Cardiac septum (tissue), 1 donor: ENCODE results near the gene FAM200A. TPM values are rescaled to one million over a fixed set of nuclear protein-coding genes. Genes with fewer than 3 reads are reported as not detected.
"Not testable (repeated sequence)": the region's sequence is repeated elsewhere in the genome, so short reads cannot be mapped to it uniquely, and the experiment has no call there.

ENCODE experiments used
- DNase-seq: peaks from one replicate; pipeline ENCODE4 v3.0.0-alpha.2; 2020; ENCODE audit warnings: low spot score
- intact Hi-C: fragments of 100-400 bp; cut with DNase I; formaldehyde crosslinking; loops from one replicate; pipeline ENCODE4 v1.14.0; 2022
- total RNA-seq: library from RNA; stranded (reverse); fragmentation: NEBNext Ultra II Directional; extraction: Animal tissue kit (Norgen Biotek cat#: 25700); gene quantifications from one replicate; pipeline ENCODE4 v1.2.1, GENCODE V29; 2021
- donor health status: DM: no; HTN: no; CAD: no.

Gene FAM200A
- total RNA-seq, 1 donor from 2014 or later: 4.9 TPM

- intact Hi-C loops: no loop called here
- no peak for DNase-seq
Observed at GRCh38 chr7:99560834-99561736, 9.2 kb upstream of the FAM200A start.

DNA sequence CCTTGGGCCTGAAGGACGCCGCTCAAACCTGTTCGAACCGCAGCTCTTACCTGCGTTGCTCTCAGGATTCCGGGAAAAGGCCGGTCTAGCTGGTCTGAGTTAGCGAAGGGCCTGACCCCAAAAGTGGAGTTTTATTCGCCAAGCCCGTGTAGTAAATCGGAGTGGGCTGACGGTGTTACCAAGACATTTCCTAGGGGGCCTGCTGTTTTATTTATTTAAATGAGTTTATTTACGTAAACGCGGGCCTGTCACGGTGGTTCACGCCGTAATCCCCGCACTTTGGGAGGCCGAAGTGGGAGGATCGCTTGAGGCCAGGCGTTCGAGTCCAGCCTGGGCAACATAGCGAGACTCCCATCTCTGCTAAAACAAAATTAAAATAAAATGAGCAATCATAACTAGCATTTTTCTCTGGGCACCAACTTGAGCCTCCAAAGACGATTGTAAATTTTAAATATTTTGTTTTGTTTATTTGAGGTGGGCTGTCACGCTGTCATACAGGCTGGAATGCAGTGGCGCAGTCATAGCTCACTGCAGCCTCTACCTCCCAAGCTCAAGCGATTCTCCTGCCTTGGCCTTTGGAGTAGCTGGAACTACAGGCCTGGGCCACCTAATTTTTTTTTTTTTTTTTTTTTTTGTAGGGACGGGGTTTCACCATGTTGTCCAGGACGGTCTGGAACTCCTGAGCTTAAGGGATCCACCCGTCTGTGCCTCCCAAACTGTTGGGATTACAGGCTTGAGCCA is 7.4 kb upstream of the FAM200A start:
- no peak for DNase-seq
- intact Hi-C loops: loop anchor here (5.0 kb wide), 1 partner anchor 58 kb away; the partner anchor contains the start of gene ZSCAN25

- DNase-seq: peak; percentile 92
- intact Hi-C loops: loop anchor here (5.0 kb wide), 1 partner anchor 59 kb away; the partner anchor contains the start of gene ZSCAN25
Observed at GRCh38 chr7:99558306-99559174, 6.6 kb upstream of the FAM200A start, which contains the start of gene ZNF655. Gene ZNF655, plus strand, starts transcription at chr7:99558642. Its CDS starts 1,918 bp downstream, at chr7:99560560.

GRCh38 chr7:99557940-99558305 is 6.0 kb upstream of the FAM200A start:
- intact Hi-C loops: loop anchor here (5.0 kb wide), 1 partner anchor 59 kb away; the partner anchor contains the start of gene ZSCAN25
- DNase-seq: no peak

DNA sequence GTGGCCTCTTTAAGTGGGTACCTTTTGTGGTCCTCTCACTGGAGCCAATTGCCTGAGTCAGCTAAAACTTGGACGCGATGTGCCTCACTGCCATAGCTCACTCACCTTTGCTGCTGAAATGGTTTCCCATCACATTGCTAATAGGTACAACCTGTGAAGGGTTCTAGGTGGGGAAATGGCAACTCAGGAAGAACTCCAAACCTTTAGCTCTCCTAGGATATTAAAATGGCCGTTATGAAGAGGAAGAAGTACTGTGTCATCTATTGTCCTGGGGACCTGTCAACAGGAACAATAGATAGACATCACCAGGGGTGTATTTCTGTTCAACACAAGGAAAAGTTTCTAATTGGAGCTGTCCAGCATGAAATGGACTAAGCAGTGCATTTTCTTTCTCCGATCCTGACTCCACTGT is 5.3 kb upstream of the FAM200A start:
- DNase-seq: no peak
- intact Hi-C loops: loop anchor here (5.0 kb wide), 1 partner anchor 60 kb away; the partner anchor contains the start of gene ZSCAN25

DNA sequence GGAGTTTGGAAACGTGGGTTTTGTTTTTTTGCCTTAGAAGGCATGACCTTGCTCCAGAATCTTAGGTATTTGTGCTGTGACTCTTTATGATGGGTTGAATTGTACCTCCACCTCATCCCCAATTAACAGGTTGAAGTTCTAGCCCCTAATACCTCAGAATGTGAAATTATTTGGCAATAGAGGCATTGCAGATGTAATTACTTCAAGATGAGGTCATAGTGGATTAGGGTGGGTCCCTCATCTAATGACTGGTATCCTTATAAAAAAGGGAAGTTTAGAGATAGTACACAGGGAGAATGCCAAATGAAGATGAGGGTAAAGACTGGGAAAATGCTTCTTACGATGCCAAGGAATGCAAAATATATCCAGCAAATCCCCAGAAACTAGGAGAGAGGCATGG is 3.0 kb upstream of the FAM200A start:
- intact Hi-C loops: loop anchor here (5.0 kb wide), 1 partner anchor 62 kb away; the partner anchor contains the start of gene ZSCAN25
- DNase-seq: no peak

DNA sequence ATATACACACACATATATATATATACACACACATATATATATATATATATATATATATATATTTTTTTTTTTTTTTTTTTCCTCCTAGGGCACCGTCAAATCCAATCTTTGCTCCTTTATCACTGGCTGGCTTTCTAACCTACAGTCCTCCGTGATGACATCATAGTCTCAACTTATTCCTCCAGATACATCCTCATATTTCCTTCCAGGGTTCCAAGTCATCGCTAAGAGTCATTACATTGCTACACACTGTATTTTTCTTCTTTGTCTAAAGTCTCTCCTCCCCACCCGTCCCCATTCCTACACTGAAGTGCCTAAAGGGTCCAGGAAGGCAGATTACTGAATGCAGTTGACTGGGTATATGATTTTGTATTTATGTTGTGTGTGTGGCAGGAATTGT is 1.1 kb upstream of the FAM200A start:
- intact Hi-C loops: loop anchor here (2.0 kb wide), 1 partner anchor 52 kb away; the partner anchor contains the start of gene ZNF394
- no peak for DNase-seq

- no peak for DNase-seq
- intact Hi-C loops: no loop called here
Observed at GRCh38 chr7:99551334-99551733, 580 bp downstream of the FAM200A start.

GRCh38 chr7:99549545-99549944 is 2.4 kb downstream of the FAM200A start:
- DNase-seq, intact Hi-C loops: not testable (repeated sequence)

DNA sequence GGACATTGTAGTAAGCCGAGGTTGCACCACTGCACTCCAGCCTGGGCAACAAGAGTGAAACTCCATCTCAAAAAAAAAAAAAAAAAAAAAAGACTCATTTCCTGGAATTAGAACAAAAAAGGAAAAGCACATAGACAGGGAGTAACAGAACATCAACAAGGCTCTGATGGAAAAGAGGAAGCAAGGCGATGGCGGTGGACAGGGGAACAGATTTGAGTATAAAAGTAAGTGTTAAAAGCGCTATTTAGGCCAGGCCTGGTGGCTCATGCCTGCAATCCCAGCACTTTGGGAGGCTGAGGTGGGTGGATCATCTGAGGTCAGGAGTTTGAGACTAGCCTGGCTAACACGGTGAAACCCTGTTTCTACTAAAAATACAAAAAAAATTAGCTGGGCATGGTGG is 6.6 kb downstream of the FAM200A start:
- intact Hi-C loops, DNase-seq: not testable (repeated sequence)

GRCh38 chr7:99543916-99544315 is 8.0 kb downstream of the FAM200A start:
- intact Hi-C loops: no loop called here
- no peak for DNase-seq

DNA sequence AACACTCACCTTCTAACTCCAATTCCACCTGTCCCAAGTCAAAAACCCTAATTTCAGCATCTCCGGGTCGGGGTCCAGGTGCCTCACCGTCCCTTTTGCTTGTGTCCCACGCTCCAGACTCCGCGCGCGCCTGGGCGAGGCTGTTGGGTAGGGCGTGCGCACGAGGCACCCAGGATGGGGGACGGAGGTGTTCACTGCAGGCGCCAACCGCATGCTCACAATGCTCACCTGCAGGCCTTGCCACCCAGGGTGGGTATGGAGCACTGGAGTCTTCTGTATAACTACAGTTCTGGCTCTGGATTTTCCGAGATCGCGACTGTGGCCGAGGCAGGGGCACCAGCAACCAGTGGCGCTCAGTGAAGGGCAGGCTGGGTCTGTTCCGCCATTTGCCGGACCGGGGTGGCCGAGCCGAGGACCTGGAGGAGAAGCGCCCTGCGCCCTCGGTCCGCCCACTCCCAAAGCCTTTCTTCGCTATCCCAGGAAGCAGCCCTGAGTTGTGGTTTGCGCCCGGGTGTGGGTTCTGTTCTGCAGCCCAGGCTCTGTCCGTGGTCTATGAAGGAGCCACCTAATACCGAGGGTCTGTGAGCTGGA is 8.7 kb downstream of the FAM200A start:
- intact Hi-C loops: no loop called here
- no peak for DNase-seq

GRCh38 chr7:99541212-99541611 is 10.7 kb downstream of the FAM200A start:
- intact Hi-C loops: no loop called here

DNA sequence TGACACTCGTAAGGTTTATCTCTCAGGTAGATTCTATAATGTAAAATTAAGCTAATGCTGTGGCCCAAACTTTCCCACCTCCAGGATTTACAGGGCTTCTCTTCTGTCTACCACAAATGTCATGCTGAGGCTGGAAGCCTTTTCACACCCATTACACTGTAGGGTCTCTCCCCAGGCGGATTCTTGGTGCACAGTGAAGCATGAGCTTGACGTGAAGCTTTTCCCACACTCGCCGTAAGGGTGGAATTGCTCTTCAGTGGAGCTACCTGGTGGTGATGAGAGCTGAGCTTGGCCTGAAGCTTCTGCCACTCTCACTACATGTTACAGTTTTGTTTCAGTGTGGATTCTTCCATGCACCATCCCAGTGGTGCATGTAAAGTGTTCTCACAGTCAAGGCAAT is 11.4 kb downstream of the FAM200A start:
- intact Hi-C loops: no loop called here
- DNase-seq: no peak

More at GRCh38 chr7:99541212-99541611, 10.7 kb downstream of the FAM200A start:
- DNase-seq: no peak

DNA sequence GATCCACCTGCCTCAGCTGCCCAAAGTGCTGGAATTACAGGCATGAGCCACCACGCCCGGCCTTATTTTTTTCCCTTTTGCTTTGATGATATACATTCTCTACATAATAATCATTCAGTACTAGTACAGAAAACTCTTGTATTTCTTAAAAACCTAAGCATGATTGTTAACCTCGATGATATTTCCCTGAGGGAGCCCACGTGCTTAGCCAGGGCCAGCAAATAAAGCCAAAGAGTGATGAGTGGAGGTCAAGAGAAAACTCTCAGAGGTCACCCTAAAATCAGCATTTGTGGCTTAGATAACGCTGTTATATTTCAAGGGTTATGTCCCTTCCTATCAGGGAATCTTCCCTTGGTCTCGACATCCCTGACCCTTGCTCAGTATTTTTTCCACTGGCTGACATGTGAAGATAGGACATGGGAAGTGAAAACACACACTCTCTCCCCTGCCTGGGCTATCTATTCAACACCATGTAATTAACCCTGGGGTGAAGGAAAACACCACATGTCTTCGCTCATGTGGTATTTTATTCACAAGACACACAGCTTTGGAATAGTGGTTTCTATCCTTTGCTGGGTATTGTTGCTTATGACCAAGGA is 12.6 kb downstream of the FAM200A start:
- intact Hi-C loops: no loop called here
- no peak for DNase-seq

DNA sequence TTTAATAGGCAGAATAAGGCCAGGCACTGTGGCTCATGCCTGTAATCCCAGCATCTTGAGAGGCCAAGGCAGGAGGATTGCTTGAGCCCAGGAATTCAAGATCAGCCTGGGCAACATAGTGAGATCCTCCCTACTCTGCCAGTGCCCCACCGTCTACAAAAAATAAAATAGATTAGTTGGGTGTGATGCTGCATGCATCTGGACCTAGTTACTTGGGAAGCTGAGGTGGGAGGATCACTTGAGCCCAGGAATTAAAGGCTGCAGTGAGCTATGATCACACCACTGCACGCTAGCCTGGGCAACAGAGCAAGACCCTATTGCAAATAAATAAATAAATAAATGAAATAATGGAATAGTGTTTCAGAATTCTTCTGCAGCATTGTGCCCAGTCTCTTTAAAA is 16.2 kb downstream of the FAM200A start:
- no peak for DNase-seq
- intact Hi-C loops: no loop called here

DNA sequence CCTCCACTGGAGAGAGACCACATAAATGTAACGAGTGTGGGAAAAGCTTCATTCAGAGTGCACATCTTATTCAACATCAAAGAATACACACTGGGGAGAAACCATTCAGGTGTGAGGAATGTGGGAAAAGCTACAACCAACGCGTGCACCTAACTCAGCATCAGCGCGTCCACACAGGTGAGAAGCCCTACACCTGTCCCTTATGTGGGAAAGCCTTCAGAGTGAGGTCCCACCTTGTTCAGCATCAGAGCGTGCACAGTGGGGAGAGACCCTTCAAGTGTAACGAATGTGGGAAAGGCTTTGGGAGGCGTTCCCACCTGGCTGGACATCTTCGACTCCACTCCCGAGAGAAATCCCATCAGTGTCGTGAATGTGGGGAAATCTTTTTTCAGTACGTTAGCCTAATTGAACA is 20.6 kb downstream of the FAM200A start:
- intact Hi-C loops: no loop called here

DNA sequence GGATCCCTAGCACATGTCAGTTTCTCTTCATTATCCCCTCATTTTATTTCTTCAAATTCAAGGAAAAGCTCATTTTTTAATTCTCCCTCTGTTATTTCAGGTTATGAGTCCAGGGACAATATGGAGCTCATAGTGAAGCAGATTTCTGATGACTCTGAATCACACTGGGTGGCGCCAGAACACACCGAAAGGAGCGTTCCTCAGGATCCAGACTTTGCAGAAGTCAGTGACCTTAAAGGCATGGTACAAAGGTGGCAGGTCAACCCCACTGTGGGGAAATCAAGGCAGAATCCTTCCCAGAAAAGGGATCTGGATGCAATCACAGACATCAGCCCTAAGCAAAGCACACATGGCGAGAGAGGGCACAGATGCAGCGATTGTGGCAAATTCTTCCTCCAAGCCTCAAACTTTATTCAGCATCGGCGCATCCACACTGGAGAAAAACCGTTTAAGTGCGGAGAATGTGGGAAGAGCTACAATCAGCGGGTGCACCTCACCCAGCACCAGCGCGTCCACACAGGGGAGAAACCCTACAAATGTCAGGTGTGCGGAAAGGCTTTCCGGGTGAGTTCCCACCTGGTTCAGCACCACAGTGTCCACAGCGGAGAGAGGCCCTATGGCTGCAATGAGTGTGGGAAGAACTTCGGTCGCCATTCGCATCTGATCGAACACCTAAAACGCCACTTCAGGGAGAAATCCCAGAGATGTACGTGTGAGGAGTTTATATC is 26.0 kb downstream of the FAM200A start:
- intact Hi-C loops: no loop called here
- DNase-seq: no peak

More for the DNA sequence above, 20.6 kb downstream of the FAM200A start:
- DNase-seq: no peak
